Cortex of kidney (tissue), 1 donor: ENCODE results near the gene PANX2.

Source experiments
- DNase-seq: peaks from one replicate; lab custom pipeline; 2025; lab: John Stamatoyannopoulos, UW

The PANX2 gene

GRCh38 chr22:50171319-50171964 is 911 bp downstream of the PANX2 start:
- DNase-seq = no peak

- no peak for DNase-seq
Observed at GRCh38 chr22:50171965-50172421, 1.5 kb downstream of the PANX2 start.

GRCh38 chr22:50173311-50173982 is 2.9 kb downstream of the PANX2 start:
- DNase-seq = no peak

GRCh38 chr22:50173983-50174355 is 3.4 kb downstream of the PANX2 start:
- DNase-seq = no peak

GRCh38 chr22:50174382-50175190 is 4.1 kb downstream of the PANX2 start:
- no peak for DNase-seq

GRCh38 chr22:50175191-50175461 is 4.6 kb downstream of the PANX2 start:
- no peak for DNase-seq

- no peak for DNase-seq
Observed at GRCh38 chr22:50175921-50176849, 5.7 kb downstream of the PANX2 start.

- no peak for DNase-seq
Observed at GRCh38 chr22:50176850-50177536, 6.5 kb downstream of the PANX2 start.

- DNase-seq = no peak
Observed at GRCh38 chr22:50177537-50178470, 7.3 kb downstream of the PANX2 start.

- DNase-seq = no peak
Observed at GRCh38 chr22:50178471-50178864, 7.9 kb downstream of the PANX2 start.

GRCh38 chr22:50178871-50179869 is 8.6 kb downstream of the PANX2 start:
- DNase-seq = no peak

GRCh38 chr22:50179937-50180726 is 9.6 kb downstream of the PANX2 start:
- no peak for DNase-seq

- no peak for DNase-seq
Observed at GRCh38 chr22:50180727-50181521, 10.4 kb downstream of the PANX2 start.

- no peak for DNase-seq
Observed at GRCh38 chr22:50182176-50183081, 11.9 kb downstream of the PANX2 start.

GRCh38 chr22:50183141-50183971 is 12.8 kb downstream of the PANX2 start:
- DNase-seq = no peak
